Measurements from ENCODE around the gene SPDEF. TPM values are rescaled to one million over a fixed set of nuclear protein-coding genes. Genes with fewer than 3 reads are reported as not detected.

The SPDEF gene
- total and polyA plus RNA-seq, 7 donors = 0.71 to 101 (median 67.4) TPM; not detected in 3

DNA sequence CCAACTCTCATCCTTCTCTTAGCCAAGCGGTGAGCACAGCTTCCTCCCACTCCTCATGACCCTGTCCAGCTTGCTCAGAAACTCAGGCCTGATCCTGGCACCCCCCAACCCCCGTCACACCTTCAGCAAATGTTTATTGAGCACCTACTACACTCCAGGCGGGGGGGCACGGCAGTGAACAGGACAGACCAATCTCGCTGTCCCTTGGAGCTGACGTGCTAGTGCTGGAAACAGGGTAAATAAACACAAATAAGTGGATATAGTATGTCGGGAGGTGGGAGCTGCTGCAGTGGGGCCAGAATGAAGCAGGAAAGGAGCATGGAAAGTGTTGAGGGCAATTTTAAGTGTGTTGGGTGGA lies 7.4 kb upstream of the SPDEF start:
- no peak for DNase-seq
- WGBS, 2 donors = 74 to 86% methylated on average over 7 of the region's 7 CpGs

DNA sequence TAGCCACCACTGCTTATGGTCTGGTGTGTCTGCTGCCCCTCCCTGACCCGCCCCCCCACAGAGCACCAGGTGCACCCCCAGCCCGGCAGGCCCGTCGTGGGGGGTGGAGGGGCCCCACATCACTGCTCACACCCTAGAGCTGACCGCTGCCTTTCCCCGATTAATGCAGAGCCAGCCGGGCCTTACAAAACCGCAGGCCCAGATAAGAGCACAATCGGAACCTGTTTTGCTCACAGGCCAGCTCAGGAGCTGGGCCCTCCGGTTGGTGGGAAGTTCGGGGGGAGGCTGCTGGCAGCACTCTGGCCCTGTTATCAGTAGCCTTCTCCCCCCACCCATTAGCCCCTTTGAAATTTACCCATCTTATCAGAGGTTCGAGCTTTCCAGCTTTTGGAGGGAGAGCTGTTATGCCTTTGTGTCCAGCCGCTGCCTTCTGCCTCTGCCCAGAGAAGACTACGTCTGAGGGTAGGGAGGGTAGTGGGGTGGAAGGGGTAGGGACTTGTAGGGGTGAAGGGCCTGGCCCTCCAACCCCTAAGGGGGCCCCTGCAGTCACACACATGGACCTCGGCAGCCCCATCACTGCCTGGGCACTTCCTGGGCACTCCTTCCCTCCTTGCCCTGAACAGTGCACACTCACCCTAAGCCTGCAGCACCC lies 6.9 kb upstream of the SPDEF start:
- WGBS, 2 donors = 72 to 84% methylated on average over 15 of the region's 15 CpGs
- Histone ChIP-seq H3K36me3 (no peaks in the 10 kb centered on the region), H3K27me3 (peaks cover 0 to 13% (median 3%) of the 10 kb centered on the region in 3 donors), H3K9me3 (peaks cover 0 to 6% (median 3%) of the 10 kb centered on the region in 4 donors), H3K4me1 (no peaks in the 10 kb centered on the region), H3K4me3 (no peak overlapping the region), H3K27ac (no peak overlapping the region)
- intact Hi-C loops (cut with DNase I) = no loop called here
- no peak for DNase-seq
- TF ChIP-seq POLR2AphosphoS5 (IDR thresholded peaks at IDR 0.05) = no peak
- TF ChIP-seq, protein P1, sequence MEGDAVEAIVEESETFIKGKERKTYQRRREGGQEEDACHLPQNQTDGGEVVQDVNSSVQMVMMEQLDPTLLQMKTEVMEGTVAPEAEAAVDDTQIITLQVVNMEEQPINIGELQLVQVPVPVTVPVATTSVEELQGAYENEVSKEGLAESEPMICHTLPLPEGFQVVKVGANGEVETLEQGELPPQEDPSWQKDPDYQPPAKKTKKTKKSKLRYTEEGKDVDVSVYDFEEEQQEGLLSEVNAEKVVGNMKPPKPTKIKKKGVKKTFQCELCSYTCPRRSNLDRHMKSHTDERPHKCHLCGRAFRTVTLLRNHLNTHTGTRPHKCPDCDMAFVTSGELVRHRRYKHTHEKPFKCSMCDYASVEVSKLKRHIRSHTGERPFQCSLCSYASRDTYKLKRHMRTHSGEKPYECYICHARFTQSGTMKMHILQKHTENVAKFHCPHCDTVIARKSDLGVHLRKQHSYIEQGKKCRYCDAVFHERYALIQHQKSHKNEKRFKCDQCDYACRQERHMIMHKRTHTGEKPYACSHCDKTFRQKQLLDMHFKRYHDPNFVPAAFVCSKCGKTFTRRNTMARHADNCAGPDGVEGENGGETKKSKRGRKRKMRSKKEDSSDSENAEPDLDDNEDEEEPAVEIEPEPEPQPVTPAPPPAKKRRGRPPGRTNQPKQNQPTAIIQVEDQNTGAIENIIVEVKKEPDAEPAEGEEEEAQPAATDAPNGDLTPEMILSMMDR (IDR thresholded peaks at IDR 0.05) = no peak
- no peak for TF ChIP-seq POLR2A (IDR thresholded peaks at IDR 0.05)
- TF ChIP-seq EP300 (IDR thresholded peaks at IDR 0.05) = no peak

More for the DNA sequence above, 7.4 kb upstream of the SPDEF start:
- intact Hi-C loops (cut with DNase I) = no loop called here
- Histone ChIP-seq H3K27me3 (peaks cover 0 to 18% (median 8%) of the 10 kb centered on the region in 3 donors), H3K27ac (no peak overlapping the region), H3K9me3 (peaks cover 0 to 1% (median under 1%) of the 10 kb centered on the region in 4 donors), H3K36me3 (no peaks in the 10 kb centered on the region), H3K4me3 (no peak overlapping the region), H3K4me1 (no peaks in the 10 kb centered on the region)
- TF ChIP-seq, protein P1 (IDR thresholded peaks at IDR 0.05) = no peak
- no peak for TF ChIP-seq EP300 (IDR thresholded peaks at IDR 0.05)
- no peak for TF ChIP-seq POLR2A (IDR thresholded peaks at IDR 0.05)
- TF ChIP-seq POLR2AphosphoS5 (IDR thresholded peaks at IDR 0.05) = no peak

DNA sequence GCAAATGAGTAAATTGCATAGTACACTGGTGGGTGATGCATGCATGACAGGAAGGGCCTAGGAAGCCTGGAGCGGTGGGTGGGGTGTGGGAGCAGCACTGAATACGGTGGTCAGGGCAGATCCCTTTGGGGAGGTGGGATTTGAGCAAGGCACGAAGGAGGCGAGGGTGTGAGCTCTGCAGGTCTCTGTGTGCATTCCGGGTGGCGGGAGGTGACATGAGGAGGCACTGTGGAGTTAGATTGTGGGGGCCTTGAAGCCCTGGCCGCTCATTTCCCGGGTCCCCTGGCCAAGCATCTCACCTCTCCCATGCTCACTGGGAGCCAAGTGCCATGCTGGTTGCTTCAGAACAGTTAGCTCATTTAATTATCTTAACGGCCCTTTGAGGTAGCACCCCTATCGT lies 6.2 kb upstream of the SPDEF start:
- H3K4me1 ChIP-seq = no peaks in the 10 kb centered on the region
- no peak overlapping the region for H3K27ac ChIP-seq
- WGBS, 2 donors = 86 to 92% methylated on average over 10 of the region's 10 CpGs
- peaks cover 0 to 6% (median 3%) of the 10 kb centered on the region in 4 donors for H3K9me3 ChIP-seq
- peaks cover 0 to 10% (median 0%) of the 10 kb centered on the region in 3 donors for H3K27me3 ChIP-seq
- no peak for DNase-seq
- no peaks in the 10 kb centered on the region for H3K36me3 ChIP-seq
- TF ChIP-seq POLR2AphosphoS5 (IDR thresholded peaks at IDR 0.05) (no peak), POLR2A (IDR thresholded peaks at IDR 0.05) (no peak), EP300 (IDR thresholded peaks at IDR 0.05) (no peak)
- TF ChIP-seq, protein P1 (IDR thresholded peaks at IDR 0.05) = no peak
- intact Hi-C loops (cut with DNase I) = no loop called here
- no peak overlapping the region for H3K4me3 ChIP-seq

DNA sequence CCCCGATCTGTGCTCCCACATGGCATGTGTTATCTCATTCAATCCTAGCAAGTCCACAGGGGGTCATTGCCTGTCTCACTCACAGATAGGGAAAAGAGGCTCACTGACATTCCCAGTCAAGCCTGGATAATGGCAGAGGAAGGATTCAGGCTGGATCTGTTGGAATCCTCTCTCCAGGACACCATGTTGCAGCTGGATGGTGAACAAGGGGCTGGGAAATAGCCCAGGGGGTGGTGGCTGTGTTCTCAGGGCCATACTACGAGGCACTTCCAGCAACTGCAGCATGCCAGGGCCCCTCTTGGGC lies 5.0 kb upstream of the SPDEF start:
- H3K9me3 ChIP-seq = peaks cover 0 to 6% (median 3%) of the 10 kb centered on the region in 4 donors
- no peaks in the 10 kb centered on the region for H3K36me3 ChIP-seq
- H3K4me3 ChIP-seq = no peak overlapping the region
- no peak for DNase-seq
- TF ChIP-seq POLR2AphosphoS5 (IDR thresholded peaks at IDR 0.05) (no peak), POLR2A (IDR thresholded peaks at IDR 0.05) (no peak), EP300 (IDR thresholded peaks at IDR 0.05) (no peak)
- TF ChIP-seq, protein P1 (IDR thresholded peaks at IDR 0.05) = no peak
- WGBS, 2 donors = 87 to 90% methylated on average over 2 of the region's 2 CpGs
- H3K27ac ChIP-seq = no peak overlapping the region
- intact Hi-C loops (cut with DNase I) = no loop called here
- no peaks in the 10 kb centered on the region for H3K27me3 ChIP-seq
- H3K4me1 ChIP-seq = no peaks in the 10 kb centered on the region

Measured in sigmoid colon (tissue), 7 donors.